Measurements from ENCODE around the gene OR2T4. TPM values are rescaled to one million over a fixed set of nuclear protein-coding genes. Genes with fewer than 3 reads are reported as not detected.

OR2T4 gene
- not detected in 2 replicates for total RNA-seq

GRCh38 chr1:248361121-248361715 lies at the start of gene OR2T4:
OR2T4 (plus strand) TSS chr1:248361665; CDS start chr1:248361665, 0 bp downstream.

GRCh38 chr1:248324468-248324867 lies 37.0 kb upstream of the OR2T4 start, which contains the start of gene OR2M7:
OR2M7 (minus strand) TSS chr1:248324568; CDS start chr1:248324568, 0 bp downstream.

GRCh38 chr1:248348475-248348874 lies 13.0 kb upstream of the OR2T4 start, which contains the start of gene OR14C36:
OR14C36 (plus strand) TSS chr1:248348775; CDS start chr1:248348775, 0 bp downstream.

GRCh38 chr1:248375446-248375845 lies 14.0 kb downstream of the OR2T4 start, which contains the start of gene OR2T6:
OR2T6 (plus strand) TSS chr1:248375746; CDS start chr1:248387609, 11,863 bp downstream.

GRCh38 chr1:248402748-248403147 lies 41.3 kb downstream of the OR2T4 start, which contains the start of gene OR2T1:
OR2T1 (plus strand) TSS chr1:248403048; CDS start chr1:248406148, 3,100 bp downstream.

Other genes with a start within 250 kb of the OR2T4 start
- not detected in 2 replicates for gene OR2M5, start 216.5 kb upstream of the OR2T4 start, total RNA-seq
- gene OR2M2, start 186.8 kb upstream of the OR2T4 start, total RNA-seq = not detected in 2 replicates
- not detected in 2 replicates for gene OR2M3, start 164.4 kb upstream of the OR2T4 start, total RNA-seq
- gene OR2M4, start 130.2 kb upstream of the OR2T4 start, total RNA-seq = not detected in 2 replicates
- gene OR2T33, start 83.7 kb upstream of the OR2T4 start, total RNA-seq = not detected in 2 replicates
- not detected in 2 replicates for gene OR2T12, start 58.2 kb upstream of the OR2T4 start, total RNA-seq
- not detected in 2 replicates for gene OR2M7, start 37.1 kb upstream of the OR2T4 start, total RNA-seq
- not detected in 2 replicates for gene OR14C36, start 12.9 kb upstream of the OR2T4 start, total RNA-seq
- not detected in 2 replicates for gene OR2T6, start 14.1 kb downstream of the OR2T4 start, total RNA-seq
- not detected in 2 replicates for gene OR2T1, start 41.4 kb downstream of the OR2T4 start, total RNA-seq
- gene OR2T2, start 84.0 kb downstream of the OR2T4 start, total RNA-seq = not detected in 2 replicates
- not detected in 2 replicates for gene OR2T3, start 111.7 kb downstream of the OR2T4 start, total RNA-seq
- not detected in 2 replicates for gene OR2T5, start 126.9 kb downstream of the OR2T4 start, total RNA-seq
- gene OR2G6, start 146.4 kb downstream of the OR2T4 start, total RNA-seq = not detected in 2 replicates
- not detected in 2 replicates for gene OR2T29, start 201.1 kb downstream of the OR2T4 start, total RNA-seq
- gene OR2T34, start 213.1 kb downstream of the OR2T4 start, total RNA-seq = not detected in 2 replicates
- gene OR2T10, start 236.0 kb downstream of the OR2T4 start, total RNA-seq = not detected in 2 replicates

Data from endothelial cell of coronary artery (primary cell).